Measurements from ENCODE around the gene ARFGAP1. TPM values are rescaled to one million over a fixed set of nuclear protein-coding genes. Genes with fewer than 3 reads are reported as not detected.

ARFGAP1 gene
- total and polyA plus RNA-seq, 2 of the 4 experiments (the other 2 are of a cell fraction) = 59.1 to 194 TPM

DNA sequence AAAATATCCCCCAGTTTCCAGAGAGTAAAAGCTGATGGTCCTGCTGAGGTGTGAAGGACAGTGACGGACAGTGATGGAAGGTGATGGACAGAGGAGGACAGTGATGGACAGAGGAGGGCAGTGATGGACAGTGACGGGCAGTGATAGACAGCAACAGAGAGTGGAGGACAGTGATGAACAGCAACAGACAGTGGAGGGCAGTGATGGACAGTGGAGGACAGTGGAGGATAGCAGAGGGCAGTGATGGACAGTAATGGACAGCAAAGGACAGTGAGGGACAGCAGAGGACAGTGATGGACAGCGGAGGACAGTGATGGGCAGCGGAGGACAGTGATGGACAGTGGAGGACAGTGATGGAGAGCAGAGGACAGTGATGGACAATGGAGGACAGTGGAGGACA, 15.7 kb upstream of the ARFGAP1 start:
- no peaks in the 10 kb centered on the region for H3K36me3 ChIP-seq (ENCODE audit: control insufficient read depth, insufficient read depth, low read length)

More for the DNA sequence above, 15.7 kb upstream of the ARFGAP1 start:
- TF ChIP-seq, protein P1, sequence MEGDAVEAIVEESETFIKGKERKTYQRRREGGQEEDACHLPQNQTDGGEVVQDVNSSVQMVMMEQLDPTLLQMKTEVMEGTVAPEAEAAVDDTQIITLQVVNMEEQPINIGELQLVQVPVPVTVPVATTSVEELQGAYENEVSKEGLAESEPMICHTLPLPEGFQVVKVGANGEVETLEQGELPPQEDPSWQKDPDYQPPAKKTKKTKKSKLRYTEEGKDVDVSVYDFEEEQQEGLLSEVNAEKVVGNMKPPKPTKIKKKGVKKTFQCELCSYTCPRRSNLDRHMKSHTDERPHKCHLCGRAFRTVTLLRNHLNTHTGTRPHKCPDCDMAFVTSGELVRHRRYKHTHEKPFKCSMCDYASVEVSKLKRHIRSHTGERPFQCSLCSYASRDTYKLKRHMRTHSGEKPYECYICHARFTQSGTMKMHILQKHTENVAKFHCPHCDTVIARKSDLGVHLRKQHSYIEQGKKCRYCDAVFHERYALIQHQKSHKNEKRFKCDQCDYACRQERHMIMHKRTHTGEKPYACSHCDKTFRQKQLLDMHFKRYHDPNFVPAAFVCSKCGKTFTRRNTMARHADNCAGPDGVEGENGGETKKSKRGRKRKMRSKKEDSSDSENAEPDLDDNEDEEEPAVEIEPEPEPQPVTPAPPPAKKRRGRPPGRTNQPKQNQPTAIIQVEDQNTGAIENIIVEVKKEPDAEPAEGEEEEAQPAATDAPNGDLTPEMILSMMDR (conservative IDR thresholded peaks at IDR 0.05; ENCODE audit: low read depth, low read length) = no peak
- Histone ChIP-seq H3K4me1 (ENCODE audit: control insufficient read depth, insufficient read depth, low read length) (no peaks in the 10 kb centered on the region; the same call in 1 of the 2 replicates), H3K56ac (ENCODE audit: extremely low read depth, insufficient read depth, low read length) (no peak overlapping the region), H2AK5ac (ENCODE audit: low read depth, low read length) (no peak overlapping the region), H2BK20ac (ENCODE audit: low read depth, low read length) (no peak overlapping the region), H2BK120ac (ENCODE audit: low read depth, low read length) (no peak overlapping the region), H3K9me3 (ENCODE audit: control insufficient read depth, insufficient read depth, low read length) (peaks cover 2% of the 10 kb centered on the region; the same call in 1 of the 2 replicates), H3K79me1 (ENCODE audit: low read depth in 1 of 2, low read length in 2 of 2) (no peaks in the 10 kb centered on the region), H3K4ac (ENCODE audit: low read depth, low read length) (no peak overlapping the region), H4K20me1 (ENCODE audit: insufficient read depth, low read length) (no peaks in the 10 kb centered on the region; the same call in 1 of the 2 replicates), H2BK15ac (ENCODE audit: low read depth, low read length) (no peak overlapping the region), H3K4me2 (ENCODE audit: low read depth, low read length) (no peak overlapping the region), H3K14ac (replicated peaks; ENCODE audit: low read depth, low read length) (no peak overlapping the region), H2AK9ac (replicated peaks; ENCODE audit: low read depth, low read length, poor library complexity) (no peak overlapping the region), H2BK5ac (ENCODE audit: low read depth, low read length, poor library complexity, severe bottlenecking) (no peak overlapping the region), H3K18ac (ENCODE audit: low read depth, low read length) (no peak overlapping the region), H2AFZ (replicated peaks; ENCODE audit: low read length, poor library complexity) (no peak overlapping the region), H3K9me1 (ENCODE audit: insufficient read depth, low read length) (no peaks in the 10 kb centered on the region), H3K4me3 (ENCODE audit: insufficient read depth, low read depth, low read length) (no peak overlapping the region), H3K27me3 (ENCODE audit: control insufficient read depth, insufficient read depth, low read length) (peaks cover 93% of the 10 kb centered on the region), H3K9ac (ENCODE audit: low read depth, low read length) (no peak overlapping the region), H4K5ac (ENCODE audit: low read depth, low read length) (no peak overlapping the region), H3K27ac (ENCODE audit: insufficient read depth, low read length) (no peak overlapping the region), H3K23ac (ENCODE audit: low read depth, low read length) (no peak overlapping the region), H4K91ac (ENCODE audit: insufficient read depth, low read depth, low read length) (no peak overlapping the region), H4K8ac (ENCODE audit: low read depth in 2 of 2, low read length in 2 of 2) (no peak overlapping the region)
- POLR2A ChIA-PET (ENCODE audit: unreplicated experiment) = no interaction called here
- intact Hi-C loops (cut with micrococcal nuclease) (no loop called here), in situ Hi-C loops (cut with MboI; ENCODE audit: low sequenced_read_pairs) (no loop called here), dilution Hi-C loops (cut with HindIII; ENCODE audit: low sequenced_read_pairs, unreplicated experiment) (no loop called here)
- CTCF ChIA-PET = no interaction called here
- ATAC-seq (ENCODE audit: low read depth) (no peak), DNase-seq (no peak)
- no TSS peak for BruUV-seq (replicated peaks)
- WGBS, 2 experiments (ENCODE audit: extremely low coverage in 2 of 2, insufficient read length in 1 of 2) = 85% methylated on average over 4 of the region's 4 CpGs; no CpG with 5 or more reads in 1 of the 2 experiments
